ENCODE data around the gene RREB1.

DNA sequence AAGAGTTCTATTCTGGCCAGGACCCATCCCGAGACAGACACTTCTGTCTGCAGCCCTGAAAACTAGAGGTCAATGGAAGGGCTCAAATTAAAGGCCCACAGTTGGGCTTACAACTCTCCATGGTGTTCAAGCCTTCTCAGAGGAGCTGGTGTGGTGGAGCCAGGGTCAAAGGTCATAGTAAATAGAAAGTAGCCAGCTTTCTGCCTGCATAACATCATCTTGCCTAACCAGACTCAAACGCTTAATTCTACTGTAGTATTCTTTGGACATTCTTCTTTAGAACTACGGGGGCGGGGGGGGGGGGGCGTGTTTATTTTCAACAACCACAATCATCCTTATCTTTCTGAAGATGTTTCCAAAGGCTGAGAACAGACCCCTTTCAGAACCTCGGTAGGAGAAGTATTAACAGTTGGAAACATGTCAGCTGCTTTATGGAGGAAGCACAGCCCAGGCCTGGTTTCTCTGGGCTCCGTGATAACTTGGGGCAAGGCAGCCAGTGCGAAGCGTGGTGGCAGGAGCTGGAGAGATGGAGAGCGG, 1.5 kb upstream of the RREB1 start:
- no peak for TF ChIP-seq POLR2A (IDR thresholded peaks at IDR 0.05)
- TF ChIP-seq, protein P1, sequence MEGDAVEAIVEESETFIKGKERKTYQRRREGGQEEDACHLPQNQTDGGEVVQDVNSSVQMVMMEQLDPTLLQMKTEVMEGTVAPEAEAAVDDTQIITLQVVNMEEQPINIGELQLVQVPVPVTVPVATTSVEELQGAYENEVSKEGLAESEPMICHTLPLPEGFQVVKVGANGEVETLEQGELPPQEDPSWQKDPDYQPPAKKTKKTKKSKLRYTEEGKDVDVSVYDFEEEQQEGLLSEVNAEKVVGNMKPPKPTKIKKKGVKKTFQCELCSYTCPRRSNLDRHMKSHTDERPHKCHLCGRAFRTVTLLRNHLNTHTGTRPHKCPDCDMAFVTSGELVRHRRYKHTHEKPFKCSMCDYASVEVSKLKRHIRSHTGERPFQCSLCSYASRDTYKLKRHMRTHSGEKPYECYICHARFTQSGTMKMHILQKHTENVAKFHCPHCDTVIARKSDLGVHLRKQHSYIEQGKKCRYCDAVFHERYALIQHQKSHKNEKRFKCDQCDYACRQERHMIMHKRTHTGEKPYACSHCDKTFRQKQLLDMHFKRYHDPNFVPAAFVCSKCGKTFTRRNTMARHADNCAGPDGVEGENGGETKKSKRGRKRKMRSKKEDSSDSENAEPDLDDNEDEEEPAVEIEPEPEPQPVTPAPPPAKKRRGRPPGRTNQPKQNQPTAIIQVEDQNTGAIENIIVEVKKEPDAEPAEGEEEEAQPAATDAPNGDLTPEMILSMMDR (IDR thresholded peaks at IDR 0.05): no peak

Measured in lower leg skin (tissue), 3 donors.